ENCODE results near the gene CARD19. TPM values are rescaled to one million over a fixed set of nuclear protein-coding genes. Genes with fewer than 3 reads are reported as not detected.

Gene CARD19
- total and polyA plus RNA-seq, 8 donors, result 4.3 to 20.4 (median 8.1) TPM

GRCh38 chr9:93128011-93128714, 32.1 kb downstream of the CARD19 start:
- no peak overlapping the region for H3K27ac ChIP-seq
- H3K4me1 ChIP-seq, result peaks cover 6 to 23% (median 14%) of the 10 kb centered on the region in 3 donors

GRCh38 chr9:93128715-93129224, 32.8 kb downstream of the CARD19 start:
- FAIRE-seq (no peak), ATAC-seq (no peak), DNase-seq (peak in 1 of 6 donors; percentile 39)
- H3K36me3 ChIP-seq, result peaks cover 0 to 14% (median 4%) of the 10 kb centered on the region in 3 donors
- no peak overlapping the region for H3K4me3 ChIP-seq
- H3K4me1 ChIP-seq, result peaks cover 6 to 23% (median 15%) of the 10 kb centered on the region in 3 donors
- no peaks in the 10 kb centered on the region for H3K27me3 ChIP-seq
- intact Hi-C loops (cut with DNase I), result no loop called here
- H3K9me3 ChIP-seq, result no peaks in the 10 kb centered on the region
- no peak for TF ChIP-seq CTCF (IDR thresholded peaks at IDR 0.05)
- H3K27ac ChIP-seq, result no peak overlapping the region
- whole genome bisulfite sequencing, 2 donors, result 90 to 93% methylated on average over 10 of the region's 10 CpGs

More at GRCh38 chr9:93128011-93128714, 32.1 kb downstream of the CARD19 start:
- ATAC-seq (no peak), DNase-seq (peak in 4 of 6 donors; percentile 1 to 47 (median 24)), FAIRE-seq (no peak)
- Histone ChIP-seq H3K4me3 (no peak overlapping the region), H3K9me3 (no peaks in the 10 kb centered on the region), H3K27me3 (no peaks in the 10 kb centered on the region), H3K36me3 (peaks cover 0 to 14% (median 5%) of the 10 kb centered on the region in 3 donors)
- no peak for TF ChIP-seq CTCF (IDR thresholded peaks at IDR 0.05)
- WGBS, 2 donors, result 83 to 87% methylated on average over 14 of the region's 14 CpGs
- intact Hi-C loops (cut with DNase I), result no loop called here

- WGBS, 2 donors, result 65 to 78% methylated on average over 8 of the region's 8 CpGs
- ATAC-seq (no peak), DNase-seq (peak in 2 of 6 donors; percentile 22 to 58), FAIRE-seq (no peak)
- no peaks in the 10 kb centered on the region for H3K9me3 ChIP-seq
- H3K27me3 ChIP-seq, result no peaks in the 10 kb centered on the region
- H3K36me3 ChIP-seq, result peaks cover 0 to 14% (median 0%) of the 10 kb centered on the region in 3 donors
- intact Hi-C loops (cut with DNase I), result no loop called here
- TF ChIP-seq CTCF (IDR thresholded peaks at IDR 0.05), result no peak
- no peak overlapping the region for H3K27ac ChIP-seq
- H3K4me1 ChIP-seq, result peaks cover 6 to 23% (median 15%) of the 10 kb centered on the region in 3 donors
- no peak overlapping the region for H3K4me3 ChIP-seq
Measured at GRCh38 chr9:93129286-93129685, 33.3 kb downstream of the CARD19 start.

GRCh38 chr9:93129691-93130500, 33.9 kb downstream of the CARD19 start:
- 66 to 81% methylated on average over 11 of the region's 11 CpGs for WGBS, 2 donors
- no peak for TF ChIP-seq CTCF (IDR thresholded peaks at IDR 0.05)
- Histone ChIP-seq H3K4me1 (peaks cover 10 to 26% (median 18%) of the 10 kb centered on the region in 3 donors), H3K4me3 (no peak overlapping the region), H3K27me3 (no peaks in the 10 kb centered on the region), H3K36me3 (peaks cover 0 to 10% (median 0%) of the 10 kb centered on the region in 3 donors), H3K9me3 (no peaks in the 10 kb centered on the region), H3K27ac (no peak overlapping the region)
- FAIRE-seq (no peak), DNase-seq (peak in 2 of 6 donors; percentile 20 to 62), ATAC-seq (no peak)
- intact Hi-C loops (cut with DNase I), result no loop called here

All from pancreas (tissue), 10 donors.